AG10803 (cell line): Measurements from ENCODE around the gene SELENOH.

Source experiments
- DNase-seq: peaks from one replicate; pipeline ENCODE4 v3.0.0; 2010; ENCODE audit warnings: low read depth
- H3K4me3 ChIP-seq: 2 replicates; pipeline ENCODE4 v1.5.1; 2011; ENCODE audit warnings: mild to moderate bottlenecking, low read length, control low read depth
- TF ChIP-seq, protein P1 (sequence below): conservative IDR thresholded peaks from 2 replicates; pipeline ENCODE4 v1.5.1; 2011; ENCODE audit warnings: mild to moderate bottlenecking, low read length, control low read depth, inconsistent platforms

SELENOH gene

DNA sequence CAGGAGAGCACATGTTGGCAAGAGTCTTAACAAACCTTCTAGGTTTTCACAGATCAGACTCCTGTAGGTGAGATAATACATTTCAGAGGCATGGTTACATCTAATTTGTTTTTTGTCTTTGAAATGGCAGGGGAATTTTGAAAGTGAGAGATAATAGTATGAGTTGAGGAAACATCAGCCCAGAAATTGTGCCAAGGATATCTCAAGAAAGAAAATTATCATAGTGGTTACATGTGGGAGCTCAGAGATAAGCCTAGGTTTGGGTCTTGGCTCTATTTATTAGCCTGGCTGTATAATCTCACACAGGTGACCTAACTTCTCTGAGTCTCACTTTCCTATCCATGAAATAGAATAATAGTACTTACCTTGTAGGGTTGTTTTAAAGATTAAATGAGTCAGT lies 9.9 kb downstream of the SELENOH start:
- TF ChIP-seq, protein P1, sequence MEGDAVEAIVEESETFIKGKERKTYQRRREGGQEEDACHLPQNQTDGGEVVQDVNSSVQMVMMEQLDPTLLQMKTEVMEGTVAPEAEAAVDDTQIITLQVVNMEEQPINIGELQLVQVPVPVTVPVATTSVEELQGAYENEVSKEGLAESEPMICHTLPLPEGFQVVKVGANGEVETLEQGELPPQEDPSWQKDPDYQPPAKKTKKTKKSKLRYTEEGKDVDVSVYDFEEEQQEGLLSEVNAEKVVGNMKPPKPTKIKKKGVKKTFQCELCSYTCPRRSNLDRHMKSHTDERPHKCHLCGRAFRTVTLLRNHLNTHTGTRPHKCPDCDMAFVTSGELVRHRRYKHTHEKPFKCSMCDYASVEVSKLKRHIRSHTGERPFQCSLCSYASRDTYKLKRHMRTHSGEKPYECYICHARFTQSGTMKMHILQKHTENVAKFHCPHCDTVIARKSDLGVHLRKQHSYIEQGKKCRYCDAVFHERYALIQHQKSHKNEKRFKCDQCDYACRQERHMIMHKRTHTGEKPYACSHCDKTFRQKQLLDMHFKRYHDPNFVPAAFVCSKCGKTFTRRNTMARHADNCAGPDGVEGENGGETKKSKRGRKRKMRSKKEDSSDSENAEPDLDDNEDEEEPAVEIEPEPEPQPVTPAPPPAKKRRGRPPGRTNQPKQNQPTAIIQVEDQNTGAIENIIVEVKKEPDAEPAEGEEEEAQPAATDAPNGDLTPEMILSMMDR: no peak

DNA sequence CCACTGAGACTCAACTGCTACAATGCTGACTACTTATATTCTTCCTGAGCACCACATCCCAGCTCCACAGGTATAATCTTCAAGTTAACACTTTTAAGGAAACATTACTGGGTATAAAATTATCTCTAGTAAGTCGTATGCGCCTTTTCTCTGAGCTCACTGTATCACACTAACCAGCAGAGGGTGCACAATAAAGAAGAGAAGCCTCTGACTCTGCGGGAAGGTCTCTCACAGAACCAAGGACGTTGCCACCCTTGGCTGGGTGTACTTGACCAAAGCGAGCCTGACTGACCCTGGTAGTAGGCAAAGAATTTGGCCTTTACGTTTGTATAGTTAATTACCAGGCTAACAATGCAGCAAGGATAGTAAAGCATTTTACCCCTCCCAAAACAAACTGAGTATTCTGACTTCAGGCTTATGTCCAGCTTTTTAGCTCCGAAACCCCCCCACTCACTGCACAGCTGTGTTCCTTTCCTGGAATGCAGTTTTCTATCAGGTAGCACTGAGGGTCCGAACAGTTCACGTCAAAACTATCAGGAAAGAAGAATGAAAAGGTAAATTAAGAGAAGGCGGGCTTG lies 10.5 kb downstream of the SELENOH start, which contains the start of gene BTBD18:
Gene BTBD18, minus strand, starts transcription at position 144 of the 578 bp plus-strand sequence. CDS start 631 bp downstream, outside the sequence.
- peak; percentile 51 for DNase-seq
- TF ChIP-seq, protein P1: peak; percentile 56
- no peak within 1 kb of the TSS for H3K4me3 ChIP-seq

More for the DNA sequence above, 9.9 kb downstream of the SELENOH start:
- DNase-seq: no peak
- no peak overlapping the region for H3K4me3 ChIP-seq

DNA sequence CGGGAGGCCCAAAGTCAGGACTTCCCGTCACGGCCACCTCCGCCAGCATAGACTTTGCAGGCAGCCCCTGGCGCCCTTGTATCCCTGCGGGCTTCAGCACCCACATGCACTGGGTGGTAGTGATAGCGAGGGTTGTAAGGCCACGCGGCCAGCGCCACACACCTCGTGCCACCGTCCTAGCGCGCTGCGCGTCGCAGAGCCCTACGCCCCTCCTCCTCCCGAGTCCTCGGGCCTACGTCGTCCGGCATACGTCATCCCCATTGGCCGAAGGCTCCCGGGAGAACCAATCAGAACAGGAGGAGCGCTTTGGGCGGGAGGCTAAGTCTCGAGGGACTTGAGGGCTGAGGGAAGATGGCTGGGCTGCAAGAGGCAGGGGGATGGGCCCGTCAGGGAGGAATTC lies 11.7 kb downstream of the SELENOH start:
- DNase-seq: no peak
- no peak overlapping the region for H3K4me3 ChIP-seq
- TF ChIP-seq, protein P1: no peak

DNA sequence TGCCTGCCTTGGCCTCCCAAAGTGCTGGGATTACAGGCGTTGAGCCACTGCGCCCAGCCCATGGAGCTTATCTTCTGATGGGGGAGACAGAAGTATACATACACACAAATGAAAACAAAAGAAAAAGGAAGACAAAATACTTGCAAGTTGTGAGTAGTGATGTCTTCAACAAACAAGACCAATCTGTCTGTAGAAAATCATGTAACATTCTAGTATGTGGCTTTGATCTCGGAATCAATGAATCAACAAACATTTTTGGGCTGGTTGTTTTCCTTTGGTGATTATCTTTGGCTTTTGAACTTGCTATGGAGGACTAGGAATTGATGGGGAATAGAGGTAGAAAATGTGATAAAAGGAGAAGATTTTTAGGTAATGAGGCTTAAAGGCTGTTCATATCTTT lies 16.9 kb downstream of the SELENOH start:
- TF ChIP-seq, protein P1: no peak
- no peak overlapping the region for H3K4me3 ChIP-seq
- no peak for DNase-seq

DNA sequence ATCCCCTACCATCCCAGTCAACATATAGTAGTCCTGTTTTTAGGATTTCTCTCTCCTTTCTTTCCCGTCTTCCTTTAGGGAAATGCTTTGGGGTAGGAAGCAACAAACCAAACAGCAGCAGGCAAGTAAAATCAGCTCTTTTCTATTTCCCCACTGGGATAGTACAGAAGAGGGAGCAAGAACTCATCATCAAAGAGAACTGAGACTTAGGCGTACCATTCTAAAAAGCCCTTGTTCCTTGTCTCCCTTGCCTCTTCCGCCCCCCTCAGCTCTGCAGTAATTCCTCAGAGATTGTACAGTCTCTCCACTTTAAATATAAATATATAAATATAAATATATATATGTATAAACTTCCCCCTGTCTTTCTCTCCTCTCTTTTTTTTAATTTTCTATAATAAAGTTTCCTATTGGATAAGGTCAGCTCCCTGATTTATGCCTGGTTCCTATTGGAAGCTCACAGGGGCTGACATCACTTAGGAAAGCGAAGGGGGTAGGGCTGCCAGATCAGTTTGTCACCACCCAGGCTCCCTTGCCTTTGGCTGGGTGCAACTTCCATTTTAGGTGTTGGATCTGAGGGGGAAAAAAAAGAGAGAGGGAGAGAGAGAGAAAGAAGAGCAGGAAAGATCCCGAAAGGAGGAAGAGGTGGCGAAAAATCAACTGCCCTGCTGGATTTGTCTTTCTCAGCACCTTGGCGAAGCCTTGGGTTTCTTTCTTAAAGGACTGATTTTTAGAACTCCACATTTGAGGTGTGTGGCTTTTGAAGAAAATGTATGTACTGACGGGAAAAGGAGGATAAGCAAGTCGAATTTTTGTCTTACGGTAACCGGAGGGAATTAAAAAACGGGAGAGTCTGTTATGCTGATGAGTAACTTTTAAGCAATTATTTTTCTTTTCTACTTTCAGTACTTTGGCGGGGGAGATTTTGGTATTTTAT lies 20.3 kb downstream of the SELENOH start, which contains the start of gene CTNND1:
Gene CTNND1, plus strand, starts transcription at position 502 of the 934 bp plus-strand sequence. CDS start 29,677 bp downstream, outside the sequence.
- peak within 1 kb of the TSS; percentile 80 for H3K4me3 ChIP-seq

DNA sequence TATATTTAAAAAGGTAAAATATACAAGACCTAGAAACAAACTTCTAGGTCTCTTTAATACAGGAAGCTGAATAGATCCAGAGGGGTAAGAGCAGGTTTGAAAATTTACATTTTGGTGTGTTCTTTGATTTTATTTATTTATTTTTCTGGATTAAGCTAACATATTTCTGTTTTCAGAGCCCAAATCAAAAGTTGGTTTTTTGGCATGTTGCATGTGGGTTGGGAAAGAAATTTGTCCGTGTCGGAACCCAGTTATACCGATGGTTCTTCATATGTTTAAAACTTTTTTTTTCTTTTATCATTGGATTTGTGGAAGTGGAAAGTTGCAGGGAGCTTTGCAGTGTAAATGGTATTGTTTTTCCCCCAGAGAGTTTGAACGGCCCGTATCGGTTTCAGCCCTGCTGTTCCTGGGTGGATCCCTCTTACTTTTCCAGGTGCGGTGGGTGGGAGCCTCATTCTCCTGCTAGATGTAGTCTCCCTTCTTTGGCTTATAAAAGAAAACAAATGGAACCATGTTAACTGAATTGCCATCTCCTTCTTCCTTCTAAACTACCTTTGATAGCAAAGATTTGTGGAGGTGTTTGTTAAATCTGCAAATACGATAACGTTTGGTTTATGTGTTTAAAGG lies 21.1 kb downstream of the SELENOH start:
- TF ChIP-seq, protein P1: no peak
- no peak for DNase-seq
- H3K4me3 ChIP-seq: peak overlapping the region; percentile 80

More for the DNA sequence above, 20.3 kb downstream of the SELENOH start, which contains the start of gene CTNND1:
- TF ChIP-seq, protein P1: peak; percentile 26; the same call in 1 of the 2 replicates
- DNase-seq: peak; percentile 97
